Measurements from ENCODE around the gene SERPINB8.

The SERPINB8 gene

GRCh38 chr18:64019922-64020756 is 50.3 kb downstream of the SERPINB8 start:
- no peak for FAIRE-seq

DNA sequence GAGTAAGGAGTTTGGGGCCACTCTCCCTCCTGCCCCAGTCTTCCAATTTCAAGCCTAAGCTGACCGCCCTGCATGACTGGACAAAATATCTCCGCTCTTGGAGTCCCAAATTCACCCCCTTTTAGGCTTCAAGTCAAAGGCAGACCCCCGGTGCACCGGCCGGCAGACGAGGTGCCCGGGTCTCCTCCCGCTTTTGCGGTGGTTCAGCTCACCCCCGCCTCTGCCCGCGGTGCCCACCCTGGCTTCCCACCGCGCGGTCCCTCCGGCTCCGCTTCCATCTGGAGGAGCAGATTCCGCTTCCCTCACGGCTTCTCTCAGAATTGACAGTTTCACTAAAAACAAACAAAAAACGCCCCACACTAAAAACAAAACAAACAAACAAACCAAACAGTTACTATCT is 56.5 kb downstream of the SERPINB8 start:
- FAIRE-seq, result no peak

- no peak for FAIRE-seq
Observed at GRCh38 chr18:64027931-64028695, 58.2 kb downstream of the SERPINB8 start.

GRCh38 chr18:64029096-64029495 is 59.2 kb downstream of the SERPINB8 start:
- FAIRE-seq, result no peak

DNA sequence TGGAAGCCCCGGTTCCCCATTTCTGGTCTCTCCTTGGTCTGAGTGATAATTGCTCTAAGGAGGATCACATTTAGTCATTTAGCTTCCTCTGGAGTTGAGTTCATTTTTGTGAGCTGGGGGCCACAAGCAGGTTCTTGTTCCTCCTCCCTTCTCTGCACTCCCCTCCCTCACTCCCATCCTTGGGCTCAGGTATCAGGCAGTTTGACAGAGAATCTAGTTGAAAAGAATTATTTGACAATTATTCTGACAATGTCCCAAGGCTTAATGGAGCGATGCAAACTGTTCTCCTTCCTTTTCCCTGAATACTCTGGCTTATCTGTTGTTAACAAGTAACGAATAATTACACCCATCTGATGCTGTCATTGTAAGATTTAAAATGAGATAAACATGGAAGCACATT is 61.5 kb downstream of the SERPINB8 start:
- no peak for FAIRE-seq

- no peak for FAIRE-seq
Observed at GRCh38 chr18:64032312-64032711, 62.4 kb downstream of the SERPINB8 start.

DNA sequence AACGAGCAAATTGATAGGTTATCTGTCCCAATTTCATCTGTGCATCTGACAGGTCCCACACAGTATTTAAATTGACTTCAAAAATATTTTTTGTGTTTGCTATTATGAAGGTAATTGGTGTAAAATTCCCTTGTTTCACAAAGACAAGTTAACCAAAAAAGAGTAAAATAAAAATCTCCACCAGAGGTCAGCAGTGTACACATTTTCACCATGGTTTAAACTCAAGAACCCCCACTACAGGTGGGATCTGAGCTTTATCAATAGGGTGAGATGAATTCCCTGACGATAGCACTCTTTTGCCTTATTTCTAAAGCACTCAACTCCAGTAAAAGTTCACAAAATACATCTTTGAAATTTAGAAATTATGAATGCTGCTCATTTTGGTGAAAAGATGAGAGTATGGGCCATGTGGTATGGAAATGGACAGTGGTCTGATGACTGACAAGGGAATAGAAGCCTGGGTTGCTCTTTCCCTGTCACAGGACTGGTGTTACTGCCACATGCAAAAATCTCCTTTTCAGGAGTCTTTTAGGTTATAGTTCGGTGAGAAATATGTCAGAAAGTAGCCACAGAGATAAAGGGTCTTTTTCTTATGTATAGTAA is 68.0 kb downstream of the SERPINB8 start:
- FAIRE-seq, result peak; percentile 77
